Peyer's patch (tissue), 4 donors: ENCODE measurements around the gene TEX26.

ENCODE experiments used
- CTCF ChIP-seq, 6 experiments: fragments of 450-650 bp in 4 of 6; fragments of 200-600 bp in 2 of 6; sonication (generic) in 1 of 6; IDR thresholded peaks; one replicate each; pipeline ENCODE4 v1.5.1; 2017 to 2019; ENCODE audit warnings: antibody characterized with exemption in 6 of 6, mild to moderate bottlenecking in 3 of 6, moderate library complexity in 1 of 6
- POLR2A ChIP-seq, 2 donors: fragments of 450-650 bp; IDR thresholded peaks; one replicate each; pipeline ENCODE4 v1.5.1; 2017; ENCODE audit warnings: antibody characterized with exemption in 2 of 2, mild to moderate bottlenecking in 2 of 2, moderate library complexity in 2 of 2

- TF ChIP-seq CTCF (IDR thresholded peaks at IDR 0.05) (no peak), POLR2A (IDR thresholded peaks at IDR 0.05) (no peak)
Observed at GRCh38 chr13:30963791-30964190, 31.3 kb downstream of the TEX26 start.
